ENCODE results near the gene EGLN1. TPM values are rescaled to one million over a fixed set of nuclear protein-coding genes. Genes with fewer than 3 reads are reported as not detected.

EGLN1 gene
- total RNA-seq, 1 donor from 2014 or later, result 50.7 TPM

- no peak for DNase-seq (ENCODE audit: low read depth in 2 of 2)
These were observed 24.0 kb downstream of the EGLN1 start for GRCh38 chr1:231397886-231398671.

GRCh38 chr1:231396643-231397042, 25.4 kb downstream of the EGLN1 start:
- no peak for DNase-seq (ENCODE audit: low read depth in 2 of 2)

- no peak for DNase-seq (ENCODE audit: low read depth in 2 of 2)
These were observed 26.1 kb downstream of the EGLN1 start for GRCh38 chr1:231395998-231396390.

- DNase-seq (ENCODE audit: low read depth in 2 of 2), result peak; percentile 77 to 89
These were observed 26.8 kb downstream of the EGLN1 start for GRCh38 chr1:231395076-231395997.

GRCh38 chr1:231393668-231394067, 28.4 kb downstream of the EGLN1 start:
- DNase-seq (ENCODE audit: low read depth in 2 of 2), result no peak

- no peak for DNase-seq (ENCODE audit: low read depth in 2 of 2)
These were observed 29.5 kb downstream of the EGLN1 start for GRCh38 chr1:231392389-231393131.

- DNase-seq (ENCODE audit: low read depth in 2 of 2), result peak in 1 of 2 donors; percentile 66
These were observed 32.0 kb downstream of the EGLN1 start for GRCh38 chr1:231390071-231390470.

- peak in 1 of 2 donors; percentile 73 for DNase-seq (ENCODE audit: low read depth in 2 of 2)
These were observed 34.1 kb downstream of the EGLN1 start for GRCh38 chr1:231387770-231388669.

GRCh38 chr1:231386466-231386865, 35.6 kb downstream of the EGLN1 start:
- DNase-seq (ENCODE audit: low read depth in 2 of 2), result no peak

- DNase-seq (ENCODE audit: low read depth in 2 of 2), result no peak
These were observed 36.7 kb downstream of the EGLN1 start for GRCh38 chr1:231385416-231385748.

GRCh38 chr1:231384696-231385415, 37.2 kb downstream of the EGLN1 start:
- DNase-seq (ENCODE audit: low read depth in 2 of 2), result no peak

- DNase-seq (ENCODE audit: low read depth in 2 of 2), result no peak
These were observed 38.8 kb downstream of the EGLN1 start for GRCh38 chr1:231383159-231383860.

- DNase-seq (ENCODE audit: low read depth in 2 of 2), result no peak
These were observed 39.7 kb downstream of the EGLN1 start for GRCh38 chr1:231382426-231382825.

- DNase-seq (ENCODE audit: low read depth in 2 of 2), result no peak
These were observed 40.4 kb downstream of the EGLN1 start for GRCh38 chr1:231381729-231382128.

GRCh38 chr1:231376875-231377549, 45.1 kb downstream of the EGLN1 start:
- no peak for DNase-seq (ENCODE audit: low read depth in 2 of 2)

- peak in 1 of 2 donors; percentile 47 for DNase-seq (ENCODE audit: low read depth in 2 of 2)
These were observed 46.0 kb downstream of the EGLN1 start for GRCh38 chr1:231376101-231376500.

GRCh38 chr1:231374394-231374793, 47.7 kb downstream of the EGLN1 start:
- no peak for DNase-seq (ENCODE audit: low read depth in 2 of 2)

- DNase-seq (ENCODE audit: low read depth in 2 of 2), result no peak
These were observed 49.6 kb downstream of the EGLN1 start for GRCh38 chr1:231372501-231372900.

GRCh38 chr1:231369282-231369681, 52.8 kb downstream of the EGLN1 start:
- peak in 1 of 2 donors; percentile 32 for DNase-seq (ENCODE audit: low read depth in 2 of 2)
